ENCODE measurements around the gene LHX6.

The LHX6 gene

GRCh38 chr9:122226142-122226757 lies 2.5 kb downstream of the LHX6 start:
- DNase-seq (ENCODE audit: low spot score), result no peak
- Mint-ChIP-seq H3K36me3 (ENCODE audit: low read depth) (no peaks in the 10 kb centered on the region), H3K9me3 (no peaks in the 10 kb centered on the region), H3K4me3 (no peak overlapping the region), H3K27me3 (ENCODE audit: low read depth) (peaks cover 49% of the 10 kb centered on the region), H3K4me1 (ENCODE audit: low read depth) (peaks cover 5% of the 10 kb centered on the region), H3K27ac (no peak overlapping the region)

GRCh38 chr9:122225312-122226141 lies 3.2 kb downstream of the LHX6 start:
- Mint-ChIP-seq H3K4me3 (no peak overlapping the region), H3K27me3 (ENCODE audit: low read depth) (peaks cover 55% of the 10 kb centered on the region), H3K4me1 (ENCODE audit: low read depth) (peaks cover 5% of the 10 kb centered on the region), H3K36me3 (ENCODE audit: low read depth) (no peaks in the 10 kb centered on the region), H3K27ac (no peak overlapping the region), H3K9me3 (no peaks in the 10 kb centered on the region)
- DNase-seq (ENCODE audit: low spot score), result no peak

GRCh38 chr9:122223435-122223834 lies 5.3 kb downstream of the LHX6 start:
- no peak overlapping the region for H3K27ac Mint-ChIP-seq
- H3K4me1 Mint-ChIP-seq (ENCODE audit: low read depth), result peaks cover 21% of the 10 kb centered on the region
- no peaks in the 10 kb centered on the region for H3K36me3 Mint-ChIP-seq (ENCODE audit: low read depth)
- H3K9me3 Mint-ChIP-seq, result no peaks in the 10 kb centered on the region
- H3K27me3 Mint-ChIP-seq (ENCODE audit: low read depth), result peaks cover 75% of the 10 kb centered on the region
- DNase-seq (ENCODE audit: low spot score), result no peak
- no peak overlapping the region for H3K4me3 Mint-ChIP-seq

GRCh38 chr9:122222791-122223190 lies 6.0 kb downstream of the LHX6 start:
- H3K27ac Mint-ChIP-seq, result no peak overlapping the region
- no peak for DNase-seq (ENCODE audit: low spot score)

GRCh38 chr9:122221183-122221811 lies 7.5 kb downstream of the LHX6 start:
- Mint-ChIP-seq H3K27me3 (ENCODE audit: low read depth) (peaks cover 77% of the 10 kb centered on the region), H3K9me3 (no peaks in the 10 kb centered on the region), H3K27ac (no peak overlapping the region), H3K36me3 (ENCODE audit: low read depth) (no peaks in the 10 kb centered on the region), H3K4me3 (no peak overlapping the region), H3K4me1 (ENCODE audit: low read depth) (peaks cover 30% of the 10 kb centered on the region)
- no peak for DNase-seq (ENCODE audit: low spot score)

More at GRCh38 chr9:122222791-122223190, 6.0 kb downstream of the LHX6 start:
- Mint-ChIP-seq H3K27me3 (ENCODE audit: low read depth) (peaks cover 79% of the 10 kb centered on the region), H3K9me3 (no peaks in the 10 kb centered on the region), H3K36me3 (ENCODE audit: low read depth) (no peaks in the 10 kb centered on the region), H3K4me1 (ENCODE audit: low read depth) (peaks cover 27% of the 10 kb centered on the region), H3K4me3 (no peak overlapping the region)

GRCh38 chr9:122220673-122221182 lies 8.0 kb downstream of the LHX6 start:
- no peak for DNase-seq (ENCODE audit: low spot score)
- Mint-ChIP-seq H3K4me1 (ENCODE audit: low read depth) (peaks cover 30% of the 10 kb centered on the region), H3K4me3 (no peak overlapping the region), H3K27ac (no peak overlapping the region), H3K9me3 (no peaks in the 10 kb centered on the region), H3K36me3 (ENCODE audit: low read depth) (no peaks in the 10 kb centered on the region), H3K27me3 (ENCODE audit: low read depth) (peaks cover 82% of the 10 kb centered on the region)

GRCh38 chr9:122219856-122220672 lies 8.7 kb downstream of the LHX6 start:
- Mint-ChIP-seq H3K9me3 (no peaks in the 10 kb centered on the region), H3K27me3 (ENCODE audit: low read depth) (peaks cover 84% of the 10 kb centered on the region), H3K36me3 (ENCODE audit: low read depth) (no peaks in the 10 kb centered on the region), H3K4me3 (peak overlapping the region; percentile 72), H3K4me1 (ENCODE audit: low read depth) (peaks cover 30% of the 10 kb centered on the region), H3K27ac (no peak overlapping the region)
- DNase-seq (ENCODE audit: low spot score), result no peak

GRCh38 chr9:122218935-122219855 lies 9.6 kb downstream of the LHX6 start:
- peak overlapping the region; percentile 72 for H3K4me3 Mint-ChIP-seq
- H3K36me3 Mint-ChIP-seq (ENCODE audit: low read depth), result no peaks in the 10 kb centered on the region
- no peak overlapping the region for H3K27ac Mint-ChIP-seq
- peaks cover 84% of the 10 kb centered on the region for H3K27me3 Mint-ChIP-seq (ENCODE audit: low read depth)
- DNase-seq (ENCODE audit: low spot score), result no peak
- H3K4me1 Mint-ChIP-seq (ENCODE audit: low read depth), result peaks cover 32% of the 10 kb centered on the region
- H3K9me3 Mint-ChIP-seq, result no peaks in the 10 kb centered on the region

GRCh38 chr9:122218071-122218934 lies 10.5 kb downstream of the LHX6 start:
- Mint-ChIP-seq H3K4me3 (peak overlapping the region; percentile 72), H3K4me1 (ENCODE audit: low read depth) (peaks cover 31% of the 10 kb centered on the region), H3K27me3 (ENCODE audit: low read depth) (peaks cover 84% of the 10 kb centered on the region), H3K36me3 (ENCODE audit: low read depth) (no peaks in the 10 kb centered on the region), H3K27ac (no peak overlapping the region), H3K9me3 (no peaks in the 10 kb centered on the region)
- no peak for DNase-seq (ENCODE audit: low spot score)

- H3K4me1 Mint-ChIP-seq (ENCODE audit: low read depth), result peaks cover 31% of the 10 kb centered on the region
- no peaks in the 10 kb centered on the region for H3K36me3 Mint-ChIP-seq (ENCODE audit: low read depth)
- peaks cover 84% of the 10 kb centered on the region for H3K27me3 Mint-ChIP-seq (ENCODE audit: low read depth)
- H3K27ac Mint-ChIP-seq, result no peak overlapping the region
- H3K4me3 Mint-ChIP-seq, result no peak overlapping the region
- no peaks in the 10 kb centered on the region for H3K9me3 Mint-ChIP-seq
- DNase-seq (ENCODE audit: low spot score), result no peak
Observed at GRCh38 chr9:122217640-122218039, 11.1 kb downstream of the LHX6 start.

- peaks cover 84% of the 10 kb centered on the region for H3K27me3 Mint-ChIP-seq (ENCODE audit: low read depth)
- no peak overlapping the region for H3K4me3 Mint-ChIP-seq
Observed at GRCh38 chr9:122216798-122217418, 11.8 kb downstream of the LHX6 start.

More at GRCh38 chr9:122216798-122217418, 11.8 kb downstream of the LHX6 start:
- no peak for DNase-seq (ENCODE audit: low spot score)
- Mint-ChIP-seq H3K27ac (no peak overlapping the region), H3K36me3 (ENCODE audit: low read depth) (no peaks in the 10 kb centered on the region), H3K4me1 (ENCODE audit: low read depth) (peaks cover 31% of the 10 kb centered on the region), H3K9me3 (no peaks in the 10 kb centered on the region)

Measured in T-helper 2 cell treated with Interferon-gamma antibody and Interleukin-4, amounts not matched to agents 5 μg/mL and 100 μg/mL, for 36 hours (primary cell).